NCI-H2081 (cell line): Measurements from ENCODE around the gene HAGHL.
"Not testable (repeated sequence)": the region's sequence is repeated elsewhere in the genome, so short reads cannot be mapped to it uniquely, and the experiment has no call there.

Experiments used
- DNase-seq, 2 experiments: peaks; one replicate each; lab custom pipeline; 2025; lab: John Stamatoyannopoulos, UW

HAGHL gene

GRCh38 chr16:687499-687898, 39.4 kb upstream of the HAGHL start:
- DNase-seq: no peak

- no peak for DNase-seq
Measured at GRCh38 chr16:689175-689897, 37.6 kb upstream of the HAGHL start.

- DNase-seq: not testable (repeated sequence)
Measured at GRCh38 chr16:691242-691641, 35.7 kb upstream of the HAGHL start.

GRCh38 chr16:692356-693108, 34.4 kb upstream of the HAGHL start:
- DNase-seq: no peak

GRCh38 chr16:693364-693763, 33.5 kb upstream of the HAGHL start:
- DNase-seq: no peak

GRCh38 chr16:693766-694165, 33.1 kb upstream of the HAGHL start:
- DNase-seq: no peak

- peak; percentile 33 to 55 for DNase-seq
Measured at GRCh38 chr16:694187-694862, 32.6 kb upstream of the HAGHL start.

- DNase-seq: no peak
Measured at GRCh38 chr16:694863-695354, 32.0 kb upstream of the HAGHL start.

- peak; percentile 83 to 93 for DNase-seq
Measured at GRCh38 chr16:695355-696089, 31.4 kb upstream of the HAGHL start.

GRCh38 chr16:698911-699671, 27.8 kb upstream of the HAGHL start:
- no peak for DNase-seq

GRCh38 chr16:700684-701584, 26.0 kb upstream of the HAGHL start:
- DNase-seq: no peak

GRCh38 chr16:702341-702740, 24.6 kb upstream of the HAGHL start:
- DNase-seq: no peak

GRCh38 chr16:703406-703805, 23.5 kb upstream of the HAGHL start:
- no peak for DNase-seq

GRCh38 chr16:704047-704446, 22.9 kb upstream of the HAGHL start:
- no peak for DNase-seq

GRCh38 chr16:704552-705380, 22.1 kb upstream of the HAGHL start:
- no peak for DNase-seq

GRCh38 chr16:705431-706188, 21.3 kb upstream of the HAGHL start, which contains the start of gene FBXL16:
Gene FBXL16 (minus strand): TSS chr16:705801. CDS start chr16:697405, 8,396 bp downstream.
- peak; percentile 58 to 68 for DNase-seq

GRCh38 chr16:706189-707061, 20.5 kb upstream of the HAGHL start:
- DNase-seq: no peak
